Lower lobe of right lung (tissue), 2 donors: Measurements from ENCODE around the gene EIF4E1B. TPM values are rescaled to one million over a fixed set of nuclear protein-coding genes. Genes with fewer than 3 reads are reported as not detected.
A peak's percentile ranks its signal among the peaks of the same experiment; 100 is the strongest.

ENCODE experiments used
- ATAC-seq, 2 donors: fragments of 200-7000 bp; cut with Tn5 transposase; one replicate each; pipeline ENCODE4 v1.9.1; 2020 to 2022; ENCODE audit warnings: mild to moderate bottlenecking in 2 of 2, moderate library complexity in 2 of 2
- DNase-seq: peaks from one replicate; pipeline ENCODE4 v3.0.0-alpha.2; 2020
- H3K27ac ChIP-seq: fragments of 200-600 bp; one replicate; pipeline ENCODE4 v1.8.0; 2022
- H3K27me3 ChIP-seq: fragments of 200-600 bp; one replicate; pipeline ENCODE4 v1.8.0; 2022; ENCODE audit warnings: low read depth
- H3K36me3 ChIP-seq: fragments of 200-600 bp; one replicate; pipeline ENCODE4 v1.8.0; 2022; ENCODE audit warnings: mild to moderate bottlenecking
- H3K4me1 ChIP-seq: fragments of 200-600 bp; one replicate; pipeline ENCODE4 v1.8.0; 2022
- H3K4me3 ChIP-seq: fragments of 200-600 bp; one replicate; pipeline ENCODE4 v1.8.0; 2022; ENCODE audit warnings: mild to moderate bottlenecking
- H3K9me3 ChIP-seq: fragments of 200-600 bp; one replicate; pipeline ENCODE4 v1.8.0; 2022
- CTCF ChIP-seq: fragments of 200-600 bp; IDR thresholded peaks from one replicate; pipeline ENCODE4 v1.8.0; 2022; ENCODE audit warnings: antibody characterized with exemption, mild to moderate bottlenecking
- intact Hi-C: fragments of 100-400 bp; cut with DNase I; formaldehyde crosslinking; loops from one replicate; pipeline ENCODE4 v1.11.0; 2022
- microRNA-seq: library from miRNA; unstranded; fragments of <30 nt; microRNA quantifications from one replicate; pipeline ENCODE4 v1.2.0, GENCODE V29; 2020; ENCODE audit warnings: borderline number of aligned reads
- total RNA-seq: library from RNA; stranded (reverse); fragmentation: NEBNext Ultra II Directional; extraction: Animal tissue kit (Norgen Biotek cat#: 25700); gene quantifications from one replicate; pipeline ENCODE4 v1.2.1, GENCODE V29; 2021
- donor health status: DM: no; HTN: yes; CAD: no; lungs with severe emphysema.

EIF4E1B gene
- total RNA-seq, 1 donor from 2014 or later = not detected

- intact Hi-C loops = no loop called here
These were observed 62.5 kb downstream of the EIF4E1B start for GRCh38 chr5:176692839-176693476.

GRCh38 chr5:176693477-176693851 lies 63.0 kb downstream of the EIF4E1B start:
- Histone ChIP-seq H3K4me3 (no peak overlapping the region), H3K4me1 (peaks cover 9% of the 10 kb centered on the region), H3K27ac (no peak overlapping the region), H3K9me3 (no peaks in the 10 kb centered on the region), H3K27me3 (peaks cover 76% of the 10 kb centered on the region), H3K36me3 (no peaks in the 10 kb centered on the region)
- DNase-seq (peak; percentile 67), ATAC-seq (peak; percentile 45 to 59)
- no peak for TF ChIP-seq CTCF
- intact Hi-C loops = no loop called here

More at GRCh38 chr5:176692839-176693476, 62.5 kb downstream of the EIF4E1B start:
- Histone ChIP-seq H3K27ac (no peak overlapping the region), H3K9me3 (no peaks in the 10 kb centered on the region), H3K4me1 (peaks cover 9% of the 10 kb centered on the region), H3K36me3 (no peaks in the 10 kb centered on the region), H3K27me3 (peaks cover 76% of the 10 kb centered on the region), H3K4me3 (no peak overlapping the region)
- DNase-seq = no peak
- peak; percentile 13 to 33 for ATAC-seq
- TF ChIP-seq CTCF = no peak

DNA sequence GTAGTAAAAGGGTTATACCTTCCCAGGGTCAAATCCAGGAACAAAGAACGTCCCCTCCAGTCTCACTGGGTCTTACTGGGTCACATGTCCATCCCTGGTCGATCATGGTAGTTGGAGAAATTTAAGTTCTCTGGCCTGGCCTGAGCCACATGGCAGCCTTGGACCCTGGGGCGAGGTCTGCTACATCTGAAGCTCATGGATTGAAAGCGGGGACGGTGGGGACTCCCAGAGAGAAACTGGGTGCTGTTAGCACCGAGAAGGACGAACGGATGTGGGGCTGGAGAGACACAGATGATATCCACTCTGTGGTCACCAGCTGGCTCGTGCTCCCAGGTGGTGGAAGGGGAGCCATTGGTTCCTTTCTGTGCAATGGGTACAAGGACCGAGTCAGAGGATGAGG lies 63.7 kb downstream of the EIF4E1B start:
- Histone ChIP-seq H3K27me3 (peaks cover 81% of the 10 kb centered on the region), H3K36me3 (no peaks in the 10 kb centered on the region), H3K4me3 (no peak overlapping the region), H3K9me3 (no peaks in the 10 kb centered on the region), H3K27ac (no peak overlapping the region), H3K4me1 (peaks cover 9% of the 10 kb centered on the region)
- intact Hi-C loops = no loop called here
- DNase-seq (no peak), ATAC-seq (no peak)
- TF ChIP-seq CTCF = no peak

DNA sequence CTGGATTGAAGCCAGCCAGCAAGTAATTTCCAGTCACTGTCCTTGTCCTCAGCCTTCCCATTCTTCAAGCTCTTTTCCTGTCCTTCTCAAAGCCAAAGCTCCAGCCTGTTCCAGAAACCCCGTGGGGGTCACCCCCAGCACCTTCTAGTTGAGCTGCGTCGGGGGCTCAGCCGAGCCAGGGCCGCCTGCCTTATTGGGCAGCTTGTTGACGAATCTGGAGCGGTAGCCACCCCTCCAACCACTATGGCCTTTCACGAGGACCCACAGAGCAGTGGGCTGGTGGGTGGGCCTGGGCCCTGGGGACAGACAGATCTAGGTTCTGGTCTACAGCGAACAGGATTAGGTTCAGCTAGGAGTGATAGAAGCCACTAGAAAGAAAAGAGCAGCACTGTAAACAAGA lies 64.2 kb downstream of the EIF4E1B start:
- DNase-seq (no peak), ATAC-seq (no peak)
- Histone ChIP-seq H3K9me3 (no peaks in the 10 kb centered on the region), H3K4me3 (no peak overlapping the region), H3K36me3 (no peaks in the 10 kb centered on the region), H3K27ac (no peak overlapping the region), H3K4me1 (peaks cover 9% of the 10 kb centered on the region), H3K27me3 (peaks cover 82% of the 10 kb centered on the region)
- TF ChIP-seq CTCF = no peak
- intact Hi-C loops = no loop called here

DNA sequence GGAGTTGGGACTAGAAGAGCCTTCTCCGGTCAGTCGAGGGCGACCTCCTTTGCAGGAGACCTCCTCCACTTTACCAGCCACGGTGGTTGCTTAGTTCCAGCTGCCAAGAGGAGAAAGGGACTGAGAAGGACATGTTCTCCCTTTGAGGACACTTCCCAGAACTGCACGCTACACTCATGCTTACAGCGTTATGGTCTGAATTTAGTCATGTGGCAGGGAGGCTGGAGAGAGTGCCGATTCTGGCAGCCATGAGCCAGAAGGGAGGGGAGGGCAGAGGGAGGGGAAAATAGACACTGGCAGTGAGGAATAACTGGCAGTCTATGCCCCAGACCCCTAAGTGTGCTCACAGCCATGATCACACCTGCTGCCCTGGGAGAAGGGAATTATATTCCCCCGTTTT lies 64.6 kb downstream of the EIF4E1B start:
- Histone ChIP-seq H3K4me1 (peaks cover 9% of the 10 kb centered on the region), H3K4me3 (no peak overlapping the region), H3K27me3 (peaks cover 82% of the 10 kb centered on the region), H3K36me3 (no peaks in the 10 kb centered on the region), H3K9me3 (no peaks in the 10 kb centered on the region), H3K27ac (no peak overlapping the region)
- TF ChIP-seq CTCF = no peak
- ATAC-seq (no peak), DNase-seq (no peak)
- intact Hi-C loops = no loop called here

Small RNA genes lying within 50 kb of the gene (microRNA-seq; reads per million reads assigned to microRNA genes)
- gene MIR4281 = not detected

Other genes with a start within 250 kb of the EIF4E1B start
- gene NOP16, start 242.1 kb upstream of the EIF4E1B start, total RNA-seq = 11.8 TPM
- 102 TPM for gene HIGD2A, start 241.9 kb upstream of the EIF4E1B start, total RNA-seq
- gene CLTB, start 214.1 kb upstream of the EIF4E1B start, total RNA-seq = 75.8 TPM
- 31.8 TPM for gene FAF2, start 182.3 kb upstream of the EIF4E1B start, total RNA-seq
- gene RNF44, start 93.3 kb upstream of the EIF4E1B start, total RNA-seq = 55.1 TPM
- 0.62 TPM for gene CDHR2, start 81.3 kb upstream of the EIF4E1B start, total RNA-seq
- gene GPRIN1, start 20.5 kb upstream of the EIF4E1B start, total RNA-seq = 1.4 TPM
- not detected for gene SNCB, start 141 bp upstream of the EIF4E1B start, total RNA-seq
- 32.3 TPM for gene TSPAN17, start 16.8 kb downstream of the EIF4E1B start, total RNA-seq
- 0.21 TPM for gene UNC5A, start 179.9 kb downstream of the EIF4E1B start, total RNA-seq